Measurements from ENCODE around the gene PKNOX2. TPM values are rescaled to one million over a fixed set of nuclear protein-coding genes. Genes with fewer than 3 reads are reported as not detected.

Gene PKNOX2
- total RNA-seq, 6 experiments from 2014 or later: 0.09 to 0.31 (median 0.14) TPM

DNA sequence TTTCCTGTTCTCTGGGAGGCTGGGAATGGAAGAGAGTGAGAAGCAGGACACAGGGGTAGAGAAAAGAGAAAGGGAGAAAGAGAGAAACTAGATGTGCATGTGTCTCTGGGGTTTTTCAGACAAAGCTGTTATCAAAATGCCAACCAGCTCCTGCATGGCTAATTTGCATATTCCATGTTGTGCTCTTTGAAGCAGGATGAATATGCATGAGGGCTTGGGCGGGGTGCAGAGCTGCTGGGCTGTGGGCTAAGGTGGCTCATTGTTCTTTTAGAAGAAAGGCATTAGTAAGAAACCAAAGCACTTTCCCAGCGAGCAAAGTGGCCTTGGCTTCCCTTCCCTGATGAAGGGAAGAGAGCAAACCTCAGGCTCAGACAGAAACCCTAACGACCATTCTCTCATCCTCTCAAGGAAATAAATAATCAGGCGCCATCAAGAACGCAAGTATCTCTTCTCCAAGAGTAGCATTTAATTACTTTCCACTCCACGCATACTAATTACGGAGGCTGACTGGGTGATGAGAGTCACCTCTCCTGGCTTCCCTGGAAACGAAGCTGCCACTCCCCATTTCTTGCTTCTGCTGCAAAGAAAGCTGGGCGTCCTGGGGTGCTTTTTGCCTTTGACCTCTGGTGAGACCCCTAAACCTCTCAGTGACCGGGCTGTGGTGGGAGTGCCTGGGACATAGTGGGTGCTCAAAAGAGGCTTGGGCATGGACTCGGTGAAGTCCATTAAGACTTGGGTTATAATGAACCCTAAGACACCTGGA lies 277.3 kb downstream of the PKNOX2 start:
- intact Hi-C loops (cut with DNase I): no loop called here
- TF ChIP-seq, protein P1, sequence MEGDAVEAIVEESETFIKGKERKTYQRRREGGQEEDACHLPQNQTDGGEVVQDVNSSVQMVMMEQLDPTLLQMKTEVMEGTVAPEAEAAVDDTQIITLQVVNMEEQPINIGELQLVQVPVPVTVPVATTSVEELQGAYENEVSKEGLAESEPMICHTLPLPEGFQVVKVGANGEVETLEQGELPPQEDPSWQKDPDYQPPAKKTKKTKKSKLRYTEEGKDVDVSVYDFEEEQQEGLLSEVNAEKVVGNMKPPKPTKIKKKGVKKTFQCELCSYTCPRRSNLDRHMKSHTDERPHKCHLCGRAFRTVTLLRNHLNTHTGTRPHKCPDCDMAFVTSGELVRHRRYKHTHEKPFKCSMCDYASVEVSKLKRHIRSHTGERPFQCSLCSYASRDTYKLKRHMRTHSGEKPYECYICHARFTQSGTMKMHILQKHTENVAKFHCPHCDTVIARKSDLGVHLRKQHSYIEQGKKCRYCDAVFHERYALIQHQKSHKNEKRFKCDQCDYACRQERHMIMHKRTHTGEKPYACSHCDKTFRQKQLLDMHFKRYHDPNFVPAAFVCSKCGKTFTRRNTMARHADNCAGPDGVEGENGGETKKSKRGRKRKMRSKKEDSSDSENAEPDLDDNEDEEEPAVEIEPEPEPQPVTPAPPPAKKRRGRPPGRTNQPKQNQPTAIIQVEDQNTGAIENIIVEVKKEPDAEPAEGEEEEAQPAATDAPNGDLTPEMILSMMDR (IDR thresholded peaks at IDR 0.05): no peak
- TF ChIP-seq POLR2A (IDR thresholded peaks at IDR 0.05): no peak

DNA sequence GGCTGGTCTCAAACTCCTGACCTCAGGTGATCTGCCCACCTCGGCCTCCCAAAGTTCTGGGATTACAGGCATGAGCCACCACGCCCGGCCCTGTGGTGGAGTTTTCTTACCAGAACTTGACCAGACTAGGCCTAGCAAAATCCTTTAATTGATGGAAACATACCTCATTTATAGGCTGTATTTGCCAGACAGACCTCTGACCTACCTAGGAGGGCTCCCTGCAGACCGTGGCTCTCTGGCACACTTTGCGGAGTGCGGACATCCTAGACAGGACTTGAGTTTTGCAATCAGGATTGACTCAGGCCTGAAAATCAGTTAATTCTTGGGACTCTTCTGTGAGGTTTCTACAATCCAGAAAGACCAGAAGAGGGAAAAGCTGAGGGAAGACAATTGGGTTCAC lies 278.4 kb downstream of the PKNOX2 start:
- H3K36me3 ChIP-seq: no peaks in the 10 kb centered on the region
- no peaks in the 10 kb centered on the region for H3K27me3 ChIP-seq
- H3K4me1 ChIP-seq: no peaks in the 10 kb centered on the region
- TF ChIP-seq POLR2A (IDR thresholded peaks at IDR 0.05): no peak
- TF ChIP-seq, protein P1 (IDR thresholded peaks at IDR 0.05): no peak
- no peak overlapping the region for H3K27ac ChIP-seq
- ATAC-seq (no peak), DNase-seq (no peak)
- H3K9me3 ChIP-seq: no peaks in the 10 kb centered on the region
- intact Hi-C loops (cut with DNase I): no loop called here
- no peak overlapping the region for H3K4me3 ChIP-seq
- WGBS (ENCODE audit: insufficient coverage, low coverage, low lambda C conversion rate, missing lambda C conversion rate): 88% methylated on average over 5 of the region's 6 CpGs

More for the DNA sequence above, 277.3 kb downstream of the PKNOX2 start:
- DNase-seq (no peak), ATAC-seq (no peak)
- Histone ChIP-seq H3K27ac (no peak overlapping the region), H3K9me3 (no peaks in the 10 kb centered on the region), H3K4me1 (no peaks in the 10 kb centered on the region), H3K36me3 (no peaks in the 10 kb centered on the region), H3K27me3 (no peaks in the 10 kb centered on the region), H3K4me3 (no peak overlapping the region)
- WGBS (ENCODE audit: insufficient coverage, low coverage, low lambda C conversion rate, missing lambda C conversion rate): 52% methylated on average over 11 of the region's 11 CpGs

DNA sequence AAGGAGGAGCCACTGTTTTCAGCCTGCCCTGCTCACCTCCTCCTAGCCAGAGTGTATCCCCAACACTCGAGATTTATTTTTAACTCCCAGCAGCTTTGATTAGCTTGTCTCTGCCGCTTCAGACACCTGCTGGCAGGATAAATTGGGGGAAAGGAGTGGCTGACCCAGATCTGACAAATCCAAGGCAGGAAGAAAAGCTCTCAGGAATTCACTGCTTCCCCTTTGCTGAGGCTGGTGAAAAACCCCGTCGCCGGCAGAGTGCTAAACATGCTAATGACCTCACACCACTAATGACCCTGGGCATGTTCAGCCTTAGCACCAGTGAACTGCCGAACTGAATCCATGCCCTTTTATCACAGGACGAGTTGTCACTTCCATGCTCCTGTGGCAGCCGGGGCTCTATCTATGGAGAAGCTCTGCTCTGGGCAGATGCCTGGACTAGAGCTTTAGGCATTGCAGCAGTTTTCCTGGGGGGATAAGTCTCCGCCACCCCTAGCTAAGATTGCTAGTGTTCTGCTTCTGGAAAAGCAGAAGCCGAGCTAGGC lies 279.3 kb downstream of the PKNOX2 start:
- Histone ChIP-seq H3K4me1 (no peaks in the 10 kb centered on the region), H3K27me3 (no peaks in the 10 kb centered on the region), H3K27ac (no peak overlapping the region), H3K9me3 (no peaks in the 10 kb centered on the region), H3K4me3 (no peak overlapping the region), H3K36me3 (no peaks in the 10 kb centered on the region)
- WGBS (ENCODE audit: insufficient coverage, low coverage, low lambda C conversion rate, missing lambda C conversion rate): 42% methylated on average over 9 of the region's 10 CpGs
- intact Hi-C loops (cut with DNase I): no loop called here
- TF ChIP-seq, protein P1 (IDR thresholded peaks at IDR 0.05): no peak
- no peak for TF ChIP-seq POLR2A (IDR thresholded peaks at IDR 0.05)
- no peak for ATAC-seq
- no peak for DNase-seq

DNA sequence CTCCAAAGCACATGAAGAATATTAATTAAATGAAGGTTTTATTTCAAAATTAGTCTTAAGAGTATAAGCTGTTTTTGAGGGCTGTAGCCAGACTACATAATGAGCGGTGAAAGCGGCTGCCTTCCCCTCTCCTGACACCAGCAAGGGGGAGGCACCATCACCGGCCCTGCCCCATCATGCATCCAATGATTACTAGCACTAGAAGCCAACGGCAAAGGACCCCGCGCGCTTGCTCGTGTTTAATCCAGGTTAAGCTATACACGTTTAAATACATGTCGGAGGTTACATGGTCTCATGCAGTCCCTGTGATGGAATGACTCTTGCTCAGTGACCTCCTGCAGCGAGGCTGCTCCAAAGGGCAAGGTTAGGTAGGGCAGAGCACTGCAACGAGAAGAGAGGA lies 281.2 kb downstream of the PKNOX2 start:
- no peak overlapping the region for H3K4me3 ChIP-seq
- H3K36me3 ChIP-seq: no peaks in the 10 kb centered on the region
- no peaks in the 10 kb centered on the region for H3K4me1 ChIP-seq
- H3K27me3 ChIP-seq: no peaks in the 10 kb centered on the region
- no peaks in the 10 kb centered on the region for H3K9me3 ChIP-seq
- intact Hi-C loops (cut with DNase I): no loop called here
- ATAC-seq: no peak
- 74% methylated on average over 4 of the region's 12 CpGs for WGBS (ENCODE audit: insufficient coverage, low coverage, low lambda C conversion rate, missing lambda C conversion rate)
- H3K27ac ChIP-seq: no peak overlapping the region
- TF ChIP-seq, protein P1 (IDR thresholded peaks at IDR 0.05): no peak
- TF ChIP-seq POLR2A (IDR thresholded peaks at IDR 0.05): no peak
- no peak for DNase-seq
